Skin of body (tissue), 2 donors: Measurements from ENCODE around the gene NXPE3. TPM values are rescaled to one million over a fixed set of nuclear protein-coding genes. Genes with fewer than 3 reads are reported as not detected.
"Not testable (repeated sequence)": the region's sequence is repeated elsewhere in the genome, so short reads cannot be mapped to it uniquely, and the experiment has no call there.

Experiments
- DNase-seq: peaks from one replicate; lab custom pipeline; 2025; lab: John Stamatoyannopoulos, UW
- total RNA-seq: library from RNA; depleted of rRNA; stranded (reverse); fragments of >200 nt; gene quantifications from one replicate; pipeline ENCODE4 v1.2.3, GENCODE V29; 2014

NXPE3 gene
- total RNA-seq = 4.8 TPM

DNA sequence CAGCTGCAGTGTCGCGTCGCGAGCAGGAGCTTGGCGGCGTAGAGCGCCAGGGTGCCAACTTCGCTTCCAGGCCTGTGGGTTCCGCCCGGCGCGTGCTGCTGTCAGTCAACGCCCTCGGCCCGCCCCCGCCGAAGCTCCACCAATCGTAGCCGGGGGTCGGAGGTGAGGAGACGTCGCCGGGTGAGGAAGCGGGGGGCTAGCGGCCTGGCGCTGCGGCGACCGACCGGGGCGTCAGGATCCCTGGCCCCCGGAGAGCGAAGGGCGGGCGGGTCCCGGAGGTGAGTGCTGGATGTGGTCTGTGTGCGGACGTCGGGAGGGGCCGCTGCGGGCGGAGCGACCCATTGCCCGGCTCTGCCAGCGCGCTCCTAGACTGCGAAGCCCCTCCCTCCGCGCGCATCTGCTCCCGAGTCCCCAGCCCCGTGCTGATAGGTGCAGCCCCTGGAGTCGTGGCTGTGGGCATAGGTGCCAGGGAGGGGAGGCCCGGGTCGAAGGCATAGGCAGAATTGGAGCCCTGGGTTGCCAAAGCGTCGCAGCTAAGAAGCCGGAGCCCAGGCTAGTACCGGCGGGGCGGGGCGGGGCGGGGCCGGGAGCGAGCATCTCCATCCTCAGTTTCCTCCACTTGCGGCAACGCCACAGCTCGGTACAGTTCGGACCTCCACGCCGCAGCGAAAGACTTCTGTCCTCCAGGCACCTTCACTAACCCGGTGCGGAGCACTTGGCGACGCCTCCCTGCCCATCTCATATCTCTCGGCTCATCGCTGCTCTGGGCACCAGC, at the start of gene NXPE3:
TSS of gene NXPE3 (plus strand) at position 165 of the 775 bp plus-strand sequence. CDS start 6,386 bp downstream, outside the sequence.
- peak; percentile 82 for DNase-seq

GRCh38 chr3:101729586-101729985, 49.4 kb upstream of the NXPE3 start:
- DNase-seq = no peak

GRCh38 chr3:101730839-101731238, 48.2 kb upstream of the NXPE3 start:
- DNase-seq = no peak

DNA sequence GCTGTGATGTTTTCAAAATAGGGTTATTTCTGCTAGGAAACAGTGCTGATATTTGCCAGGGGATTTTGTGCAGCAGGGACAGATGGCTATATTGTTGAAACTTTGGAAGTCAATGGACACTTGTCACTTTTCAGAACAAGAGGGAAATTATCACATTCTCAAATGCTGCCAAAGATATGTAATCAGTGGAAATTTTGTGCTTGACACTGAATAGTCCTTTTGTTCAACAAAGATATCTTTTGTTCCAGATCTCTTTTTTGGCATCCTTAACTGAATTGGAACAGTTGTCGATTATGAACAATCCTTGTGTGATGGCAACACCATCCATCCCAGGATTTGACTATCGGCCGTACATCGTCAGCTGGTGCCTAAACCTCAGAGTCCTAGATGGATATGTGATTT, 46.8 kb upstream of the NXPE3 start:
- DNase-seq = no peak

DNA sequence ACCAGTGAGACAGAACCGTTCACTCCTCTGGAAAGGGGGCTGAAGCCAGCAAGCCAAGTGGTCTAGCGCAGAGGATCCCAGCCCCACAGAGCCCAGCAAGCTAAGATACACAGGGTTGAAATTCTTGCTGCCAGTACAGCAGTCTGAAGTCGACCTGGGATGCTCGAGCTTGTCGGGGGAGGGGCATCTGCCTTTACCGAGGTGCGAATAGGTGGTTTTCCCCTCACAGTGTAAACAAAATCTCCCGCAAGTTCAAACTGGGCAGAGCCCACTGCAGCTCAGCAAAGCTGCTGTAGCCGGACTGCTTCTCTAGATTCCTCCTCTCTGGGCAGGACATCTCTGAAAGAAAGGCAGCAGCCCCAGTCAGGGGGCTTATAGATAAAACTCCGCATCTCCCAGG, 43.2 kb upstream of the NXPE3 start:
- no peak for DNase-seq

GRCh38 chr3:101741914-101742313, 37.1 kb upstream of the NXPE3 start:
- DNase-seq = not testable (repeated sequence)

DNA sequence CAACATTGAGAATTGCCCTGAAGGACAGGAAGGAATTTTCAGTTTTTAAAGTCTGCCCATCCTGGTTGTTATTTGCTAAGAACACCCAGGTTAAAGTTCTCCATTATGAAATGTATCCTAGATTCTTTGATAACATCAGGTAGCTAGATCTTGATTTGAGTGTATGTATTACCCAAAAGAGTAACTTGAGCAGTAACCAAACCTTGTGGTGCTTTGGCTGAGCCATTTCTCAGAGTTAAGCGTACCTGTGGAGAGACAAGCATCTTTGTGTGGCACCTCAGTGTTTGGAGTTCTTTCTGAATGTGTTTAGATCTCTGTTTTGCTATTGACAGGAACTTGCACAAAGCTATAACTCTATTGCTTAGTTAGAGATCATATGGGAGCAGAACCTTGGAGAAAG, 34.2 kb upstream of the NXPE3 start:
- no peak for DNase-seq

DNA sequence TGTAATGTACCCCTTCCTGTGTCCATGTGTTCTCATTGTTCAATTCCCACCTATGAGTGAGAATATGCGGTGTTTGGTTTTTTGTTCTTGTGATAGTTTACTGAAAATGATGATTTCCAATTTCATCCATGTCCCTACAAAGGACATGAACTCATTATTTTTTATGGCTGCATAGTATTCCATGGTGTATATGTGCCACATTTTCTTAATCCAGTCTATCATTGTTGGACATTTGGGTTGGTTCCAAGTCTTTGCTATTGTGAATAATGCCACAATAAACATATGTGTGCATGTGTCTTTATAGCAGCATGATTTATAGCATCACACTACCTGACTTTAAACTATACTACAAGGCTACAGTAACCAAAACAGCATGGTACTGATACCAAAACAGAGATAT, 33.1 kb upstream of the NXPE3 start:
- DNase-seq = not testable (repeated sequence)

DNA sequence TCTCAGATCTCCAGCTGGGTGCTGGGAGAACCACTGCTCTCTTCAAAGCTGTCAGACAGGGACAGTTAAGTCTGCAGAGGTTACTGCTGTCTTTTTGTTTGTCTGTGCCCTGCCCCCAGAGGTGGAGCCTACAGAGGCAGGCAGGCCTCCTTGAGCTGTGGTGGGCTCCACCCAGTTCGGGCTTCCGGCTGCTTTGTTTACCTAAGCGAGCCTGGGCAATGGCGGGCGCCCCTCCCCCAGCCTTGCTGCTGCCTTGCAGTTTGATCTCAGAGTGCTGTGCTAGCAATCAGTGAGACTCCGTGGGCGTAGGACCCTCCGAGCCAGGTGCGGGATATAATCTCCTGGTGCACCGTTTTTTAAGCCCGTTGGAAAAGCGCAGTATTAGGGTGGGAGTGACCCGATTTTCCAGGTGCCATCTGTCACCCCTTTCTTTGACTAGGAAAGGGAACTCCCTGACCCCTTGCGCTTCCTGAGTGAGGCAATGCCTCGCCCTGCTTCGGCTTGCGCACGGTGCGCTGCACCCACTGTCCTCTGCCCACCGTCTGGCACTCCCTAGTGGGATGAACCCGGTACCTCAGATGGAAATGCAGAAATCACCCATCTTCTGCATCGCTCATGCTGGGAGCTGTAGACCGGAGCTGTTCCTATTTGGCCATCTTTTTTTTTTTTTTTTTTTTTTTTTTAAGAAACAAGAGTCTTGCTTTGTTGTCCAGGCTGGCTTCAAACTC, 25.5 kb upstream of the NXPE3 start:
- not testable (repeated sequence) for DNase-seq

DNA sequence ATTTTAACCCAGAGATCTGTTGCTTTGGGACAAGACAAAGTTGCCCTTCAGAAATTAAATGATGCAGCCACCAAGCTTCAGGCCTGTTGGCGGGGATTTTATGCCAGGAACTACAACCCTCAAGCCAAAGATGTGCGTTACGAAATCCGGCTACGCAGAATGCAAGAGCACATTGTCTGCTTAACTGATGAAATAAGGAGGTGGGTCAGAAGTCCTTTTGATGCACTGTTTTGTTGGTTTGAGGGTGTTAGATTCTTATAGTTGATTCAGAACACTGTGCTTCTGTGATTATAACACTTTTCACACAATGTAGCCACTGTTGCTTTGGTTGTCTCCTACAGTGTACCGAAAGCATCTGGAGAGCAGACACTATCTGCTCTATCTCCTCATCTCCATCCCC, 20.8 kb upstream of the NXPE3 start:
- no peak for DNase-seq

DNA sequence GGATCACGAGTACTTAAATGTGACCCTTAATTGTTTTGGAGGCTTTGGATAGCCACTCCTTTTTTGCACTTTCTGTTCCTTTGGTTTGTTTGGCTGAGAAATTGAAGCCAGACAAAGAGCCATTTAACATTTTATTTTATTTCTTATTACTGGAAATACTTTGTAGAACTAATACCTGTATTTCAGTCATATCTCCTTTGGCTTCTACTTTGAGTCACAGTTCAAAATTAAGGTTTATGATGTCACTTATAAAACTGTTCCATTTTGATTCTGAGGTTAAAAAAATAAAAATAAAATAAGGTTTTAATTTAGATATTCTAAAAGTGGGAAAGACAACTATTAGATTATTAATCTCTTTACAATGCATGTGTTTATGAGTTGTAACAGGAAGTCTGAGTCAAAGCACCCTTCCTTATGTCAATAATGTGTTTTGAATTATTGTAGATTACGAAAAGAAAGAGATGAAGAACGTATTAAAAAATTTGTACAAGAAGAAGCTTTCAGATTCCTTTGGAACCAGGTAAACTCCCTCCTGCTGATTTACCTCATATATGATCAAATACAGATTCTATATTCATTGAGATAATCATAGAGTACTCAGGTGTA, 16.9 kb upstream of the NXPE3 start:
- no peak for DNase-seq

GRCh38 chr3:101777745-101778281, 1.2 kb upstream of the NXPE3 start:
- not testable (repeated sequence) for DNase-seq

DNA sequence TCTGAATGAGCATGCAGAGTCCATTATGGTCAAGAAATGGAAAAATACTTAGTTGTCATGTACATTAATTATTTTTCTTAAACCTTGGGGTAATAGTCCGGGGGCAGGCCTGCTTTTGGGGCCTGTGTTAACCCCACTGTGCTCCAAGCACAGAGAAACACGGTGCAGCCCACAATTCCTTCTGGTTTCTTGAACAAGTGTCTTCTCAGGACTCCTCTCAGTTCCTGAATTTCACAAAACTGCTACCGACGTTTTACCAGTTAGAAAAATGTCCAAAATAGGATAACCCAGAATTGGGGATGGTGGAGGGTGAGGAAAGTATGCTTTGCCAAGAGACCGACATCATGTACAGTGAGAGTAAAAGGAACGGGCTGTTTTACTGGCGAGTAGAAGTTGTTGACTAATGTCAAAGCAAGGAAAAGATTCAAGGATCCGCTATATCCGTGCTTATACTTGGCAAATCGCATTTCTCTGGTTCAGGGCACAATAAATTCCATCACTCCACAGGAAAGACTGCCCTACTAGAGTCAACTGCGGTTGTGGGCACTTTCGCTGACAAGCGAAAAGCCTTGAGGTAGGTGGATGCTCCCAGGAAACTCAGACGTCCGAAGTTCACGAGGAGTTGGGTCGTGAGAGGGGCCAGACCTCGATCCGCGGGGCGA, 495 bp upstream of the NXPE3 start:
- no peak for DNase-seq

- DNase-seq = no peak
These were observed 891 bp downstream of the NXPE3 start for GRCh38 chr3:101779822-101780381.

- no peak for DNase-seq
These were observed 1.6 kb downstream of the NXPE3 start for GRCh38 chr3:101780661-101781060.

DNA sequence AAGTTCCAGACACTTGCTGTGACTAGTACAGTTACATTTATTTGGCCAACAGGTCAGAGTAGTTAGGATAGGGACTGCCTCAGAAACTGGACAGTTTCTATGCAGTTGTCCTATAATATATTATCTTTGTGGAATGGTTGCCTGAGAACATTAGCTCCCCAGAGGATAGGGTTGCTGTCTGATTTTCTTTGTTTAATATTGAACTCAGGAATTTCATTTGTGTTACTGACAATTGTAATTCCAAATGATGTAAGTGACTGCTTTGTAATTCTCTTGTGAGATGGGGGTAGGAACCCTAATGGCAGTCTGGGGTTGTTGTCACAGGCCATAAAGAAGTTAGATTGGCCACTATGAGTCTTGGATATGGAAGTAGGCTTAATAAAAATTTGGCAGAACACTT, 2.2 kb downstream of the NXPE3 start:
- DNase-seq = no peak

GRCh38 chr3:101784855-101785613, 6.0 kb downstream of the NXPE3 start:
- no peak for DNase-seq

- no peak for DNase-seq
These were observed 12.8 kb downstream of the NXPE3 start for GRCh38 chr3:101791778-101792177.

DNA sequence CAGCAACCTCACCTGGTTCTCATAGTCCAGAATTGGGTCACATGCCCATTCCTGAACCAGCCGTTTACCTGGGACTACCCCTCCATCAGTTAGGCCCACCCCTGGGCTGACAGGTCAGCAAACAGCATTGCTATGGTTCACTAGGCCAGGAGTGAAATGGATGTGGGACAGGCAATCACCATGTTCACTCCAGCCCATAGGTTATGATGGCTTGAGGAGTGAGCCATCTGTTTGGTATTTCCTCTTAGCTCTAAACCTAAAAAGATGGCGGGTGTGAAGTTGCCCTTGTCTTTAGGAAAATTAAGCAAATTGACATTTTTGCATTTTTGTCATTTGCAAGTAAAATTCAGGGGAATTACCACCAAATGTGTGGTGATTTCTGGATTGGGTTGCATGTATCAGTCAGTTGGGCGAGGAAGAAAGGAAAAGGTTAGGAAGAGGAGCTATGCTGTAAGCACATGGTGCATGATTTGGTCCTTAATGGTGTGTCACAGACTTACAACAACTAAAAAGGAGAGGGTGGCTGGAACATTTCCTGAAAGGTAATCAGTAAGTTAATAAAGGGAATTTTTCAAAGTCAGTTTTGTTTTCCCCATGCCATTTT, 17.2 kb downstream of the NXPE3 start:
- no peak for DNase-seq

DNA sequence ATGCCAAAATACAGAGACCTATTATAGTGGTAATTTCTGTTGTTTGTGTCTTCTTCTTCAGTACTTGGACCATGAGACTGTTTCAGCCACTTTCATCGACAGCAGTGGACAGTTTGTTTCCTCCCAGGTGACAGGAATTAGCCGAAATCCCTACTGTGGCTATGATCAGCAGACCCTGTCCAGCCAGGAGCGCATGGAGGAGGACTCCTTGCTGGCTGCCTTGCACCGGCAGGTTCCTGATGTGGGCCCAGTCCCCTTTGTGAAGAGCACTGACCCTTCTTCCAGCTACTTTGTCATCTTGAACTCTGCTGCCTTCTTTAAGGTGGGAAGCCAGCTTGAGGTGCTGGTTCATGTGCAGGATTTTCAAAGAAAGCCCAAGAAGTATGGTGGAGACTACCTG, 22.2 kb downstream of the NXPE3 start:
- no peak for DNase-seq
